H9 (cell line): ENCODE data around the gene ZPR1. TPM values are rescaled to one million over a fixed set of nuclear protein-coding genes. Genes with fewer than 3 reads are reported as not detected.

Experiments
- DNase-seq: peaks from one replicate; pipeline ENCODE4 v3.0.0-alpha.2; 2017
- H2AFZ ChIP-seq: one replicate; pipeline ENCODE4 v1.6.1; 2013; ENCODE audit warnings: mild to moderate bottlenecking, low read length, control low read depth, moderate library complexity
- H2AK5ac ChIP-seq: 2 replicates; pipeline ENCODE4 v1.6.1; 2013; ENCODE audit warnings: low read length, control low read depth, mixed read lengths; ENCODE audit not compliant: insufficient read length
- H2BK120ac ChIP-seq: one replicate; pipeline ENCODE4 v1.6.1; 2013; ENCODE audit warnings: low read depth, mild to moderate bottlenecking, low read length, control low read depth, inconsistent platforms; ENCODE audit not compliant: poor library complexity, severe bottlenecking
- H2BK12ac ChIP-seq: 2 replicates; pipeline ENCODE4 v1.6.1; 2013; ENCODE audit warnings: low read length, control low read depth, mixed read lengths, low read depth; ENCODE audit not compliant: insufficient read length
- H2BK15ac ChIP-seq: 2 replicates; pipeline ENCODE4 v1.6.1; 2013; ENCODE audit warnings: low read depth, low read length, control low read depth
- H2BK20ac ChIP-seq: one replicate; pipeline ENCODE4 v1.6.1; 2013; ENCODE audit warnings: low read depth, mild to moderate bottlenecking, low read length, control low read depth, inconsistent platforms; ENCODE audit not compliant: poor library complexity, severe bottlenecking
- H2BK5ac ChIP-seq: 2 replicates; pipeline ENCODE4 v1.6.1; 2013; ENCODE audit warnings: low read length, control low read depth, mixed read lengths; ENCODE audit not compliant: insufficient read length
- H3K14ac ChIP-seq: 2 replicates; pipeline ENCODE4 v1.6.1; 2013; ENCODE audit warnings: low read length, control low read depth; ENCODE audit not compliant: insufficient read depth
- H3K18ac ChIP-seq: 2 replicates; pipeline ENCODE4 v1.6.1; 2013; ENCODE audit warnings: low read depth, mild to moderate bottlenecking, mixed read lengths, low read length, control low read depth; ENCODE audit not compliant: insufficient read length
- H3K23ac ChIP-seq: 2 replicates; pipeline ENCODE4 v1.6.1; 2013; ENCODE audit warnings: low read length, control low read depth, mixed read lengths, low read depth; ENCODE audit not compliant: insufficient read length
- H3K23me2 ChIP-seq: 2 replicates; pipeline ENCODE4 v1.6.1; 2013; ENCODE audit warnings: low read depth, mild to moderate bottlenecking, mixed read lengths, low read length, control low read depth; ENCODE audit not compliant: insufficient read length, poor library complexity, severe bottlenecking
- H3K27ac ChIP-seq: 2 replicates; pipeline ENCODE4 v1.5.1; 2013; ENCODE audit warnings: low read length, control low read depth, mixed read lengths, low read depth; ENCODE audit not compliant: insufficient read length
- H3K27me3 ChIP-seq: 2 replicates; pipeline ENCODE4 v1.6.1; 2013; ENCODE audit warnings: low read length, control low read depth, inconsistent platforms; ENCODE audit not compliant: insufficient read depth
- H3K4ac ChIP-seq: 2 replicates; pipeline ENCODE4 v1.6.1; 2013; ENCODE audit warnings: low read depth, mild to moderate bottlenecking, control low read depth, inconsistent platforms, low read length, moderate library complexity
- H3K4me1 ChIP-seq: 2 replicates; pipeline ENCODE4 v1.6.1; 2013; ENCODE audit warnings: low read length, control low read depth, inconsistent platforms; ENCODE audit not compliant: insufficient read depth
- H3K4me2 ChIP-seq: 2 replicates; pipeline ENCODE4 v1.6.1; 2013; ENCODE audit warnings: low read length, control low read depth, mixed read lengths; ENCODE audit not compliant: insufficient read length, insufficient read depth
- H3K56ac ChIP-seq: 2 replicates; pipeline ENCODE4 v1.6.1; 2013; ENCODE audit warnings: low read depth, mild to moderate bottlenecking, mixed read lengths, low read length, control low read depth; ENCODE audit not compliant: insufficient read length
- H3K79me1 ChIP-seq: 2 replicates; pipeline ENCODE4 v1.6.1; 2013; ENCODE audit warnings: low read depth, mild to moderate bottlenecking, moderate library complexity, low read length, control low read depth, inconsistent platforms; ENCODE audit not compliant: insufficient read depth, poor library complexity, severe bottlenecking
- H3K79me2 ChIP-seq: 2 replicates; pipeline ENCODE4 v1.6.1; 2013; ENCODE audit warnings: low read length, control low read depth, inconsistent platforms; ENCODE audit not compliant: insufficient read depth
- H3K9ac ChIP-seq: 2 replicates; pipeline ENCODE4 v1.6.1; 2013; ENCODE audit warnings: low read length, control low read depth, mixed read lengths; ENCODE audit not compliant: insufficient read length; ENCODE audit errors: extremely low read depth
- H3K9me3 ChIP-seq: one replicate; pipeline ENCODE4 v1.6.1; 2013; ENCODE audit warnings: low read depth, low read length, inconsistent platforms; ENCODE audit not compliant: control insufficient read depth
- H3T11ph ChIP-seq: one replicate; pipeline ENCODE4 v1.6.1; 2013; ENCODE audit warnings: mild to moderate bottlenecking, low read length, control low read depth, inconsistent platforms
- H4K20me1 ChIP-seq: one replicate; pipeline ENCODE4 v1.6.1; 2013; ENCODE audit not compliant: control insufficient read depth, insufficient read length, insufficient read depth
- H4K5ac ChIP-seq: 2 replicates; pipeline ENCODE4 v1.6.1; 2013; ENCODE audit warnings: low read depth, mild to moderate bottlenecking, mixed read lengths, low read length, control low read depth; ENCODE audit not compliant: insufficient read length
- H4K8ac ChIP-seq: replicated peaks from 2 replicates; pipeline ENCODE4 v1.6.1; 2013; ENCODE audit warnings: low read length, control low read depth, mixed read lengths, low read depth; ENCODE audit not compliant: insufficient read length
- H4K91ac ChIP-seq: 2 replicates; pipeline ENCODE4 v1.6.1; 2013; ENCODE audit warnings: low read depth, mild to moderate bottlenecking, moderate library complexity, mixed read lengths, low read length, control low read depth; ENCODE audit not compliant: insufficient read length
- H3K27ac Mint-ChIP-seq, 3 experiments: 2 replicates in 2 of 3; 3 replicates in 1 of 3; pipeline ENCODE4 v1.8.0; 2020 to 2021; ENCODE audit warnings: mixed read lengths in 3 of 3, mild to moderate bottlenecking in 1 of 3, moderate library complexity in 1 of 3
- H3K27me3 Mint-ChIP-seq: 2 replicates; pipeline ENCODE4 v1.8.0; 2021; ENCODE audit warnings: low read depth, mild to moderate bottlenecking, moderate library complexity, mixed read lengths
- H3K36me3 Mint-ChIP-seq, 3 experiments: 2 replicates in 2 of 3; 3 replicates in 1 of 3; pipeline ENCODE4 v1.8.0; 2020 to 2021; ENCODE audit warnings: low read depth in 3 of 3, mixed read lengths in 3 of 3; ENCODE audit not compliant: insufficient read depth in 1 of 3
- H3K4me1 Mint-ChIP-seq, 2 experiments: 2 replicates each; pipeline ENCODE4 v1.8.0; 2020; ENCODE audit warnings: mixed read lengths in 2 of 2
- H3K4me3 Mint-ChIP-seq, 2 experiments: 2 replicates in 1 of 2; 3 replicates in 1 of 2; pipeline ENCODE4 v1.8.0; 2020 to 2021; ENCODE audit warnings: mild to moderate bottlenecking in 2 of 2, mixed read lengths in 2 of 2, moderate library complexity in 1 of 2
- H3K9me3 Mint-ChIP-seq, 2 experiments: 2 replicates in 1 of 2; 3 replicates in 1 of 2; pipeline ENCODE4 v1.8.0; 2020; ENCODE audit warnings: mild to moderate bottlenecking in 2 of 2, mixed read lengths in 2 of 2, moderate library complexity in 1 of 2
- CTCF ChIP-seq: fragments of 200-600 bp; sonication (generic); conservative IDR thresholded peaks from 3 replicates; pipeline ENCODE4 v1.8.0; 2021; ENCODE audit warnings: antibody characterized with exemption, mild to moderate bottlenecking
- WGBS: extraction: QIAGEN DNeasy Blood & Tissue Kit; methylation state at CpG from one replicate; pipeline ENCODE4 v1.1.7; 2013; ENCODE audit warnings: missing lambda C conversion rate, low lambda C conversion rate, mixed read lengths; ENCODE audit not compliant: insufficient read length; ENCODE audit errors: extremely low coverage; 5-methylcytosine and 5-hydroxymethylcytosine counted together
- total RNA-seq: library from RNA; stranded (reverse); gene quantifications from 2 replicates; pipeline ENCODE4 v1.2.1, GENCODE V29; 2021

Gene ZPR1
- total RNA-seq, 1 experiment from 2014 or later = 82.0 TPM

- H2BK5ac ChIP-seq = no peak overlapping the region
- Mint-ChIP-seq H3K4me1 (peaks cover 21 to 30% of the 10 kb centered on the region in 2 experiments), H3K4me3 (peak overlapping the region; percentile 88 to 91), H3K27me3 (peaks cover 22% of the 10 kb centered on the region), H3K27ac (peak overlapping the region in 2 of 3 experiments; percentile 29 to 85; a peak in 2 of 7 replicates), H3K9me3 (no peaks in the 10 kb centered on the region), H3K36me3 (peaks cover 21 to 37% (median 35%) of the 10 kb centered on the region in 3 experiments)
- peaks cover 5% of the 10 kb centered on the region for H3K79me1 ChIP-seq
- no peak overlapping the region for H3K18ac ChIP-seq
- no peak overlapping the region for H4K5ac ChIP-seq
- no peak for TF ChIP-seq CTCF
- H2BK12ac ChIP-seq = no peak overlapping the region
- no peak overlapping the region for H3K4ac ChIP-seq
- no peak overlapping the region for H4K91ac ChIP-seq
- peaks cover 13% of the 10 kb centered on the region for H3K23me2 ChIP-seq
- no peak overlapping the region for H2AFZ ChIP-seq
- no peak overlapping the region for H3K56ac ChIP-seq
- H3K9me3 ChIP-seq = no peaks in the 10 kb centered on the region
- H3K79me2 ChIP-seq = peaks cover 2% of the 10 kb centered on the region; the same call in 1 of the 2 replicates
- no peaks in the 10 kb centered on the region for H4K20me1 ChIP-seq
- peak overlapping the region; percentile 88 for H3K4me2 ChIP-seq
- H4K8ac ChIP-seq = no peak overlapping the region
- H3K23ac ChIP-seq = no peak overlapping the region
- H3T11ph ChIP-seq = no peak overlapping the region
- no peaks in the 10 kb centered on the region; the same call in 1 of the 2 replicates for H3K27me3 ChIP-seq
- H2BK15ac ChIP-seq = no peak overlapping the region
- H3K27ac ChIP-seq = no peak overlapping the region
- H2AK5ac ChIP-seq = no peak overlapping the region
- H2BK20ac ChIP-seq = no peak overlapping the region
- H2BK120ac ChIP-seq = no peak overlapping the region
- peak overlapping the region; percentile 74; the same call in 1 of the 2 replicates for H3K14ac ChIP-seq
- no peak for DNase-seq
- no peaks in the 10 kb centered on the region; the same call in 1 of the 2 replicates for H3K4me1 ChIP-seq
- H3K9ac ChIP-seq = peak overlapping the region; percentile 36
- WGBS = no CpG with 5 or more reads among the region's 4 CpGs
These were observed 711 bp upstream of the ZPR1 start for GRCh38 chr11:116788534-116788933.
